Fibroblast of lung (primary cell): ENCODE results near the gene LCE1B. TPM values are rescaled to one million over a fixed set of nuclear protein-coding genes. Genes with fewer than 3 reads are reported as not detected.

ENCODE experiments used
- DNase-seq, 2 donors: peaks; one replicate each; pipeline versions ENCODE4 v3.0.0 to v3.0.0-alpha.2; 2010; ENCODE audit warnings: low read depth in 2 of 2
- H2AFZ ChIP-seq: 2 replicates; pipeline ENCODE4 v1.5.1; 2012; ENCODE audit warnings: low read length, control low read depth, inconsistent platforms
- H3K27ac ChIP-seq: 2 replicates; pipeline ENCODE4 v1.5.1; 2011; ENCODE audit warnings: low read length, control low read depth; ENCODE audit not compliant: insufficient read depth
- H3K27me3 ChIP-seq: 2 replicates; pipeline ENCODE4 v1.5.1; 2011; ENCODE audit warnings: mild to moderate bottlenecking, low read length; ENCODE audit not compliant: control insufficient read depth, insufficient read depth
- H3K36me3 ChIP-seq: 2 replicates; pipeline ENCODE4 v1.5.1; 2011; ENCODE audit warnings: low read length; ENCODE audit not compliant: control insufficient read depth, insufficient read depth
- H3K4me1 ChIP-seq: 2 replicates; pipeline ENCODE4 v1.5.1; 2011; ENCODE audit warnings: low read length; ENCODE audit not compliant: control insufficient read depth, insufficient read depth; ENCODE audit errors: extremely low read depth
- H3K4me2 ChIP-seq: 2 replicates; pipeline ENCODE4 v1.5.1; 2011; ENCODE audit warnings: low read length, control low read depth; ENCODE audit not compliant: insufficient read depth; ENCODE audit errors: extremely low read depth
- H3K4me3 ChIP-seq, 4 experiments: fragments of 200-600 bp in 1 of 4; sonication (generic) in 1 of 4; replicated peaks in 1 of 4; 2 replicates each; pipeline ENCODE4 v1.5.1; 2011 to 2016; ENCODE audit warnings: low read length in 4 of 4, low read depth in 3 of 4, mild to moderate bottlenecking in 3 of 4, control low read depth in 2 of 4, inconsistent platforms in 1 of 4, mixed read lengths in 1 of 4; ENCODE audit not compliant: insufficient read depth in 1 of 4; ENCODE audit errors: control extremely low read depth in 1 of 4
- H3K79me2 ChIP-seq: 2 replicates; pipeline ENCODE4 v1.5.1; 2012; ENCODE audit warnings: mild to moderate bottlenecking, low read length, inconsistent platforms; ENCODE audit not compliant: control insufficient read depth, insufficient read depth
- H3K9ac ChIP-seq: 2 replicates; pipeline ENCODE4 v1.5.1; 2011; ENCODE audit warnings: mild to moderate bottlenecking, low read length, control low read depth; ENCODE audit not compliant: insufficient read depth
- H3K9me3 ChIP-seq: 2 replicates; pipeline ENCODE4 v1.5.1; 2012; ENCODE audit warnings: low read depth, low read length; ENCODE audit not compliant: control insufficient read depth, insufficient read depth
- H4K20me1 ChIP-seq: 2 replicates; pipeline ENCODE4 v1.5.1; 2011; ENCODE audit warnings: low read length; ENCODE audit not compliant: control insufficient read depth, insufficient read depth; ENCODE audit errors: extremely low read depth
- CTCF ChIP-seq, 2 donors: IDR thresholded peaks in 1 of 2; conservative IDR thresholded peaks in 1 of 2; 1 replicate in 1 of 2; 2 replicates in 1 of 2; pipeline ENCODE4 v1.5.1; 2011 to 2012; ENCODE audit warnings: low read length in 2 of 2, control low read depth in 1 of 2, inconsistent platforms in 1 of 2, low read depth in 1 of 2, mild to moderate bottlenecking in 1 of 2
- EZH2 ChIP-seq: IDR thresholded peaks from 2 replicates; pipeline ENCODE4 v1.5.1; 2012; ENCODE audit warnings: low read length, control low read depth, mild to moderate bottlenecking; ENCODE audit errors: missing control alignments
- polyA minus RNA-seq: library from RNA; depleted of rRNA, polyadenylated mRNA; stranded (reverse); fragments of >200 nt; gene quantifications from 2 replicates; pipeline ENCODE4 v1.2.3, GENCODE V29; 2011; ENCODE audit warnings: low replicate concordance
- polyA plus RNA-seq, 2 donors: library from polyadenylated mRNA; depleted of rRNA in 1 of 2; stranded (reverse) in 1 of 2; unstranded in 1 of 2; fragments of >200 nt; gene quantifications; 2 replicates each; pipeline ENCODE4 v1.2.1, GENCODE V29; 2011 to 2012; ENCODE audit warnings: missing spikeins in 1 of 2
- total RNA-seq: library from RNA; depleted of rRNA; stranded (reverse); fragments of >200 nt; gene quantifications from 2 replicates; pipeline ENCODE4 v1.2.1, GENCODE V29; 2014

Gene LCE1B
- total RNA-seq (not detected in 2 replicates), polyA plus RNA-seq (not detected in 2 replicates), polyA minus RNA-seq (0.75 TPM in 1 of 2 replicates, not detected in the other)
- polyA plus RNA-seq (2012) = not detected in 2 replicates

GRCh38 chr1:152811671-152812070 is at the start of gene LCE1B:
Gene LCE1B, plus strand, starts transcription at chr1:152811971. Its CDS starts 476 bp downstream, at chr1:152812447.
- H4K20me1 ChIP-seq = no peaks in the 10 kb centered on the region
- H3K9ac ChIP-seq = no peak within 1 kb of the TSS
- H3K4me1 ChIP-seq = no peaks in the 10 kb centered on the region
- no peak within 1 kb of the TSS for H3K4me2 ChIP-seq
- H3K9me3 ChIP-seq = no peaks in the 10 kb centered on the region
- no peaks in the 10 kb centered on the region for H3K79me2 ChIP-seq
- TF ChIP-seq CTCF (conservative IDR thresholded peaks at IDR 0.05 in 1 of 2, IDR thresholded peaks at IDR 0.05 in 1 of 2; ENCODE audit: low read depth in 1 of 2, low read length in 2 of 2) = no peak
- TF ChIP-seq EZH2 = no peak
- no peak within 1 kb of the TSS for H3K4me3 ChIP-seq
- H2AFZ ChIP-seq = no peak within 1 kb of the TSS
- H3K27me3 ChIP-seq = no peaks in the 10 kb centered on the region
- H3K36me3 ChIP-seq = no peaks in the 10 kb centered on the region
- H3K27ac ChIP-seq = no peak within 1 kb of the TSS
- no peak for DNase-seq

- Histone ChIP-seq H3K4me3 (no peak overlapping the region), H3K79me2 (no peaks in the 10 kb centered on the region), H2AFZ (no peak overlapping the region), H3K4me2 (peak overlapping the region; percentile 18), H3K27ac (peak overlapping the region; percentile 17), H3K9ac (no peak overlapping the region), H3K4me1 (peaks cover 3% of the 10 kb centered on the region), H3K36me3 (no peaks in the 10 kb centered on the region), H3K27me3 (no peaks in the 10 kb centered on the region), H4K20me1 (no peaks in the 10 kb centered on the region), H3K9me3 (no peaks in the 10 kb centered on the region)
- DNase-seq = peak in 1 of 2 donors; percentile 58
- TF ChIP-seq EZH2 = no peak
These were observed 42.8 kb upstream of the LCE1B start for GRCh38 chr1:152768847-152769533.

GRCh38 chr1:152770411-152770810 is 41.4 kb upstream of the LCE1B start:
- Histone ChIP-seq H3K9ac (no peak overlapping the region), H3K79me2 (no peaks in the 10 kb centered on the region), H3K27me3 (no peaks in the 10 kb centered on the region), H3K4me2 (no peak overlapping the region), H3K9me3 (no peaks in the 10 kb centered on the region), H3K27ac (no peak overlapping the region), H2AFZ (no peak overlapping the region), H3K4me3 (no peak overlapping the region), H3K4me1 (peaks cover 3% of the 10 kb centered on the region), H3K36me3 (no peaks in the 10 kb centered on the region), H4K20me1 (no peaks in the 10 kb centered on the region)
- no peak for DNase-seq
- no peak for TF ChIP-seq CTCF (conservative IDR thresholded peaks at IDR 0.05 in 1 of 2, IDR thresholded peaks at IDR 0.05 in 1 of 2; ENCODE audit: low read depth in 1 of 2, low read length in 2 of 2)
- no peak for TF ChIP-seq EZH2
